H9 (cell line): Measurements from ENCODE around the gene MED7. TPM values are rescaled to one million over a fixed set of nuclear protein-coding genes. Genes with fewer than 3 reads are reported as not detected.

Experiments used
- DNase-seq: peaks from one replicate; pipeline ENCODE4 v3.0.0-alpha.2; 2017
- H2AFZ ChIP-seq: one replicate; pipeline ENCODE4 v1.6.1; 2013; ENCODE audit warnings: mild to moderate bottlenecking, low read length, control low read depth, moderate library complexity
- H2AK5ac ChIP-seq: 2 replicates; pipeline ENCODE4 v1.6.1; 2013; ENCODE audit warnings: low read length, control low read depth, mixed read lengths; ENCODE audit not compliant: insufficient read length
- H2BK120ac ChIP-seq: one replicate; pipeline ENCODE4 v1.6.1; 2013; ENCODE audit warnings: low read depth, mild to moderate bottlenecking, low read length, control low read depth, inconsistent platforms; ENCODE audit not compliant: poor library complexity, severe bottlenecking
- H2BK12ac ChIP-seq: 2 replicates; pipeline ENCODE4 v1.6.1; 2013; ENCODE audit warnings: low read length, control low read depth, mixed read lengths, low read depth; ENCODE audit not compliant: insufficient read length
- H2BK15ac ChIP-seq: 2 replicates; pipeline ENCODE4 v1.6.1; 2013; ENCODE audit warnings: low read depth, low read length, control low read depth
- H2BK20ac ChIP-seq: one replicate; pipeline ENCODE4 v1.6.1; 2013; ENCODE audit warnings: low read depth, mild to moderate bottlenecking, low read length, control low read depth, inconsistent platforms; ENCODE audit not compliant: poor library complexity, severe bottlenecking
- H2BK5ac ChIP-seq: 2 replicates; pipeline ENCODE4 v1.6.1; 2013; ENCODE audit warnings: low read length, control low read depth, mixed read lengths; ENCODE audit not compliant: insufficient read length
- H3K14ac ChIP-seq: 2 replicates; pipeline ENCODE4 v1.6.1; 2013; ENCODE audit warnings: low read length, control low read depth; ENCODE audit not compliant: insufficient read depth
- H3K18ac ChIP-seq: 2 replicates; pipeline ENCODE4 v1.6.1; 2013; ENCODE audit warnings: low read depth, mild to moderate bottlenecking, mixed read lengths, low read length, control low read depth; ENCODE audit not compliant: insufficient read length
- H3K23ac ChIP-seq: 2 replicates; pipeline ENCODE4 v1.6.1; 2013; ENCODE audit warnings: low read length, control low read depth, mixed read lengths, low read depth; ENCODE audit not compliant: insufficient read length
- H3K23me2 ChIP-seq: 2 replicates; pipeline ENCODE4 v1.6.1; 2013; ENCODE audit warnings: low read depth, mild to moderate bottlenecking, mixed read lengths, low read length, control low read depth; ENCODE audit not compliant: insufficient read length, poor library complexity, severe bottlenecking
- H3K27ac ChIP-seq: 2 replicates; pipeline ENCODE4 v1.5.1; 2013; ENCODE audit warnings: low read length, control low read depth, mixed read lengths, low read depth; ENCODE audit not compliant: insufficient read length
- H3K27me3 ChIP-seq: 2 replicates; pipeline ENCODE4 v1.6.1; 2013; ENCODE audit warnings: low read length, control low read depth, inconsistent platforms; ENCODE audit not compliant: insufficient read depth
- H3K4ac ChIP-seq: 2 replicates; pipeline ENCODE4 v1.6.1; 2013; ENCODE audit warnings: low read depth, mild to moderate bottlenecking, control low read depth, inconsistent platforms, low read length, moderate library complexity
- H3K4me1 ChIP-seq: 2 replicates; pipeline ENCODE4 v1.6.1; 2013; ENCODE audit warnings: low read length, control low read depth, inconsistent platforms; ENCODE audit not compliant: insufficient read depth
- H3K4me2 ChIP-seq: 2 replicates; pipeline ENCODE4 v1.6.1; 2013; ENCODE audit warnings: low read length, control low read depth, mixed read lengths; ENCODE audit not compliant: insufficient read length, insufficient read depth
- H3K56ac ChIP-seq: 2 replicates; pipeline ENCODE4 v1.6.1; 2013; ENCODE audit warnings: low read depth, mild to moderate bottlenecking, mixed read lengths, low read length, control low read depth; ENCODE audit not compliant: insufficient read length
- H3K79me1 ChIP-seq: 2 replicates; pipeline ENCODE4 v1.6.1; 2013; ENCODE audit warnings: low read depth, mild to moderate bottlenecking, moderate library complexity, low read length, control low read depth, inconsistent platforms; ENCODE audit not compliant: insufficient read depth, poor library complexity, severe bottlenecking
- H3K79me2 ChIP-seq: 2 replicates; pipeline ENCODE4 v1.6.1; 2013; ENCODE audit warnings: low read length, control low read depth, inconsistent platforms; ENCODE audit not compliant: insufficient read depth
- H3K9ac ChIP-seq: 2 replicates; pipeline ENCODE4 v1.6.1; 2013; ENCODE audit warnings: low read length, control low read depth, mixed read lengths; ENCODE audit not compliant: insufficient read length; ENCODE audit errors: extremely low read depth
- H3K9me3 ChIP-seq: one replicate; pipeline ENCODE4 v1.6.1; 2013; ENCODE audit warnings: low read depth, low read length, inconsistent platforms; ENCODE audit not compliant: control insufficient read depth
- H3T11ph ChIP-seq: one replicate; pipeline ENCODE4 v1.6.1; 2013; ENCODE audit warnings: mild to moderate bottlenecking, low read length, control low read depth, inconsistent platforms
- H4K20me1 ChIP-seq: one replicate; pipeline ENCODE4 v1.6.1; 2013; ENCODE audit not compliant: control insufficient read depth, insufficient read length, insufficient read depth
- H4K5ac ChIP-seq: 2 replicates; pipeline ENCODE4 v1.6.1; 2013; ENCODE audit warnings: low read depth, mild to moderate bottlenecking, mixed read lengths, low read length, control low read depth; ENCODE audit not compliant: insufficient read length
- H4K8ac ChIP-seq: replicated peaks from 2 replicates; pipeline ENCODE4 v1.6.1; 2013; ENCODE audit warnings: low read length, control low read depth, mixed read lengths, low read depth; ENCODE audit not compliant: insufficient read length
- H4K91ac ChIP-seq: 2 replicates; pipeline ENCODE4 v1.6.1; 2013; ENCODE audit warnings: low read depth, mild to moderate bottlenecking, moderate library complexity, mixed read lengths, low read length, control low read depth; ENCODE audit not compliant: insufficient read length
- H3K27ac Mint-ChIP-seq, 3 experiments: 2 replicates in 2 of 3; 3 replicates in 1 of 3; pipeline ENCODE4 v1.8.0; 2020 to 2021; ENCODE audit warnings: mixed read lengths in 3 of 3, mild to moderate bottlenecking in 1 of 3, moderate library complexity in 1 of 3
- H3K27me3 Mint-ChIP-seq: 2 replicates; pipeline ENCODE4 v1.8.0; 2021; ENCODE audit warnings: low read depth, mild to moderate bottlenecking, moderate library complexity, mixed read lengths
- H3K36me3 Mint-ChIP-seq, 3 experiments: 2 replicates in 2 of 3; 3 replicates in 1 of 3; pipeline ENCODE4 v1.8.0; 2020 to 2021; ENCODE audit warnings: low read depth in 3 of 3, mixed read lengths in 3 of 3; ENCODE audit not compliant: insufficient read depth in 1 of 3
- H3K4me1 Mint-ChIP-seq, 2 experiments: 2 replicates each; pipeline ENCODE4 v1.8.0; 2020; ENCODE audit warnings: mixed read lengths in 2 of 2
- H3K4me3 Mint-ChIP-seq, 2 experiments: 2 replicates in 1 of 2; 3 replicates in 1 of 2; pipeline ENCODE4 v1.8.0; 2020 to 2021; ENCODE audit warnings: mild to moderate bottlenecking in 2 of 2, mixed read lengths in 2 of 2, moderate library complexity in 1 of 2
- H3K9me3 Mint-ChIP-seq, 2 experiments: 2 replicates in 1 of 2; 3 replicates in 1 of 2; pipeline ENCODE4 v1.8.0; 2020; ENCODE audit warnings: mild to moderate bottlenecking in 2 of 2, mixed read lengths in 2 of 2, moderate library complexity in 1 of 2
- WGBS: extraction: QIAGEN DNeasy Blood & Tissue Kit; methylation state at CpG from one replicate; pipeline ENCODE4 v1.1.7; 2013; ENCODE audit warnings: missing lambda C conversion rate, low lambda C conversion rate, mixed read lengths; ENCODE audit not compliant: insufficient read length; ENCODE audit errors: extremely low coverage; 5-methylcytosine and 5-hydroxymethylcytosine counted together
- total RNA-seq: library from RNA; stranded (reverse); gene quantifications from 2 replicates; pipeline ENCODE4 v1.2.1, GENCODE V29; 2021
- TF ChIP-seq, protein P1 (sequence below): fragments of 200-600 bp; sonication (generic); conservative IDR thresholded peaks from 3 replicates; pipeline ENCODE4 v1.8.0; 2021; ENCODE audit warnings: antibody characterized with exemption, mild to moderate bottlenecking

Gene MED7
- total RNA-seq, 1 experiment from 2014 or later, result 10.7 TPM

DNA sequence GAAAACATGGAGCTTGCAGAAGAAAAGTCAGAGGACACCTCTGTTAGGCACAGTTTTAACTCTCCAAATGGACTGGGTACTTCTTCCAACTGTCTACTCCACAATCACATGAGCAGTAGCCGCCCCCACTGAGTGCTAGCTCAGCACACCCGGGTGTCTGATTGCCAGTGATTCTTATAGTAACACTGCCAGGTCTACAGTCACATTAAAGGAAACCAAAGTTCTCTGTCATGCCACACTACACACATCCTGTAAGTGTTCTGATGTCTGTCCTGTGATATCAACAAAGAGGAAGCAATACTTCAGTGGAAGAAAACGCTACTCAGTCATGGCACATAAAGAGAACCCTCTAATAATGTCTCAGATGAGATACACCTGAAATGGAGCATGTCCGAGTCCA, 33.7 kb downstream of the MED7 start, which contains the start of gene HAVCR2:
Gene HAVCR2, minus strand, starts transcription at position 69 of the 400 bp plus-strand sequence. Its CDS starts 61 bp downstream, at position 8.
- no peak within 1 kb of the TSS for H4K5ac ChIP-seq
- no peak within 1 kb of the TSS for H2AFZ ChIP-seq
- no peak within 1 kb of the TSS for H3K27ac ChIP-seq
- H4K20me1 ChIP-seq, result no peaks in the 10 kb centered on the region
- no peak within 1 kb of the TSS for H3K23ac ChIP-seq
- H2AK5ac ChIP-seq, result no peak within 1 kb of the TSS
- peak within 1 kb of the TSS; percentile 15 for H3K9ac ChIP-seq
- H2BK20ac ChIP-seq, result no peak within 1 kb of the TSS
- no peaks in the 10 kb centered on the region for H3K79me1 ChIP-seq
- no peak within 1 kb of the TSS for H2BK12ac ChIP-seq
- no peak within 1 kb of the TSS for H3K18ac ChIP-seq
- H3K4me1 ChIP-seq, result no peaks in the 10 kb centered on the region
- Mint-ChIP-seq H3K36me3 (no peaks in the 10 kb centered on the region), H3K27ac (no peak within 1 kb of the TSS), H3K4me1 (peaks cover 3 to 5% of the 10 kb centered on the region in 2 experiments; a peak in 1 of 4 replicates), H3K4me3 (no peak within 1 kb of the TSS), H3K27me3 (no peaks in the 10 kb centered on the region), H3K9me3 (no peaks in the 10 kb centered on the region)
- H2BK120ac ChIP-seq, result no peak within 1 kb of the TSS
- no peak within 1 kb of the TSS for H3K14ac ChIP-seq
- DNase-seq, result no peak
- H3K4me2 ChIP-seq, result no peak within 1 kb of the TSS
- no peak within 1 kb of the TSS for H3K56ac ChIP-seq
- no peaks in the 10 kb centered on the region for H3K79me2 ChIP-seq
- no peaks in the 10 kb centered on the region for H3K23me2 ChIP-seq
- H2BK5ac ChIP-seq, result no peak within 1 kb of the TSS
- H3K4ac ChIP-seq, result no peak within 1 kb of the TSS
- no peak within 1 kb of the TSS for H2BK15ac ChIP-seq
- TF ChIP-seq, protein P1, sequence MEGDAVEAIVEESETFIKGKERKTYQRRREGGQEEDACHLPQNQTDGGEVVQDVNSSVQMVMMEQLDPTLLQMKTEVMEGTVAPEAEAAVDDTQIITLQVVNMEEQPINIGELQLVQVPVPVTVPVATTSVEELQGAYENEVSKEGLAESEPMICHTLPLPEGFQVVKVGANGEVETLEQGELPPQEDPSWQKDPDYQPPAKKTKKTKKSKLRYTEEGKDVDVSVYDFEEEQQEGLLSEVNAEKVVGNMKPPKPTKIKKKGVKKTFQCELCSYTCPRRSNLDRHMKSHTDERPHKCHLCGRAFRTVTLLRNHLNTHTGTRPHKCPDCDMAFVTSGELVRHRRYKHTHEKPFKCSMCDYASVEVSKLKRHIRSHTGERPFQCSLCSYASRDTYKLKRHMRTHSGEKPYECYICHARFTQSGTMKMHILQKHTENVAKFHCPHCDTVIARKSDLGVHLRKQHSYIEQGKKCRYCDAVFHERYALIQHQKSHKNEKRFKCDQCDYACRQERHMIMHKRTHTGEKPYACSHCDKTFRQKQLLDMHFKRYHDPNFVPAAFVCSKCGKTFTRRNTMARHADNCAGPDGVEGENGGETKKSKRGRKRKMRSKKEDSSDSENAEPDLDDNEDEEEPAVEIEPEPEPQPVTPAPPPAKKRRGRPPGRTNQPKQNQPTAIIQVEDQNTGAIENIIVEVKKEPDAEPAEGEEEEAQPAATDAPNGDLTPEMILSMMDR, result no peak
- H4K91ac ChIP-seq, result no peak within 1 kb of the TSS
- no CpG with 5 or more reads among the region's 4 CpGs for WGBS
- H4K8ac ChIP-seq, result no peak within 1 kb of the TSS
- H3K9me3 ChIP-seq, result no peaks in the 10 kb centered on the region
- no peak within 1 kb of the TSS for H3T11ph ChIP-seq
- no peaks in the 10 kb centered on the region for H3K27me3 ChIP-seq
